NCI-H345 (cell line): ENCODE results near the gene C1orf174.

Source experiments
- DNase-seq: peaks from one replicate; lab custom pipeline; 2025; lab: John Stamatoyannopoulos, UW

The C1orf174 gene

DNA sequence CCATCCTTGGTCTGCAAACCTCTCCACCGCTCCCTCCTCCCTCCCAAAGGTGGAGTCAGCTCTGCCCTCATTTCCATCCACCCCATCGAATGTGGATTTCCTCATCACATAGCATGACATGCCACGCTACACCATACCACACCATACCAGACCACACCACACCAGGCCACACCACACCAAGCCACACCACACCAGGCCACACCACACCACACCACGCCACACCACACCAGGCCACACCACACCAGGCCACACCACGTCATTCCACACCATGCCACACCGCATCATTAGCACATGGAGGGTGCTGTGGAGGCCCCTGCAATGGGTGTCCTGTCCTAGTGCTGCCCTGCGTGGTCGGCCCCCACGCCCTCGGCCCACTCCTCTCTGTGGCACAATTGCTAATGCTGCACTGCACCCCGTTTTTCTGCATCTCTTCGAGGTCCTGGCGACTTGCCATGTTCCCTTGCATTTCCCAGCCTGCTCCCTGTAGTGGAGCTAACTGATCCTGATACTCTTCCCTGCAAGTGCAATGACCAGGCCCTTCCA lies 31.5 kb downstream of the C1orf174 start:
- no peak for DNase-seq

DNA sequence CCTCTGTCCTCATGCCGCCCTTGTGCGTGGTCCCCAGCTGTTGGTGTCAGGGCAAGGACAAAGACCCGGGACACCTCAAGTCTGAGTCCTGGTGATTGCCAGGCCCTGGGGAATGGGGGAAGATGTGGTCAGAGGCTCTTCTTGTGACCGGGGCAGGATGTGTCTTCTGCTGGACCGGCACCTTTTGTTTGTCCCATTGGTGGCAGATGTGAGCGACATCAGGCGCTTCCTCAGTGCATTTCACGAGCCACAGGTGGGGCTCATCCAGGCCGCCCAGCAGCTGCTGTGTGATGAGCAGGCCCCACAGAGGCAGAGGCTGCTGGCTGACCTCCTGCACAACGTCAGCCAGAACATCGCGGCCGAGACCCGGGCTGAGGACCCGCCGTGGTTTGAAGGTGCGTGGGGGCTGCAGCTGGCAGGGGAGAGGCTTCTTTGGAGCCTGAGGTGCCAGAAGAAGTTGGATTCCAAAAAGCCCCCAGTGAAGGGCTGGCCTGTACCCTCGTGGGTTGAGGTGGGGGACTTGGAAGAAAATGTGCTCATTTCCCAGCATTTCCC lies 34.4 kb downstream of the C1orf174 start:
- no peak for DNase-seq

DNA sequence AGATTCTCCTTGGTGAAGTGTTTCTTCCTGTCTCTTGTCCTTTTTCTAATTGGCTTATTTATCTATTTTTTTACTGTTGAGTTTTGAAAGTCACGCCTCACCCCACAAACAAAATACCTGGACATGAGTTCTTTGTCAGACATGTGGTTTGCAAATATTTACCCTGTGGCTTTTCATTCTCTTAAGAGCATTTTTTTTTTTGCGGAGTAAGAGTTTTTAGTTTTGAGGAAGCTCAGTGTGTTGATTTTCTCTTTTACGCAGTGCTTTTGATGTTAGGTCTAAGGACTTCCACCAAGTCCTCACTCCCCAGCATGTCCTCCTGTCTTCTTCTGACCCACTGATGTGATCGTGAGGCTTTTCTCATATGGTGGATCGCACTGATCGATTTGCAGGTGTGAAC lies 35.2 kb downstream of the C1orf174 start:
- peak; percentile 63 for DNase-seq

DNA sequence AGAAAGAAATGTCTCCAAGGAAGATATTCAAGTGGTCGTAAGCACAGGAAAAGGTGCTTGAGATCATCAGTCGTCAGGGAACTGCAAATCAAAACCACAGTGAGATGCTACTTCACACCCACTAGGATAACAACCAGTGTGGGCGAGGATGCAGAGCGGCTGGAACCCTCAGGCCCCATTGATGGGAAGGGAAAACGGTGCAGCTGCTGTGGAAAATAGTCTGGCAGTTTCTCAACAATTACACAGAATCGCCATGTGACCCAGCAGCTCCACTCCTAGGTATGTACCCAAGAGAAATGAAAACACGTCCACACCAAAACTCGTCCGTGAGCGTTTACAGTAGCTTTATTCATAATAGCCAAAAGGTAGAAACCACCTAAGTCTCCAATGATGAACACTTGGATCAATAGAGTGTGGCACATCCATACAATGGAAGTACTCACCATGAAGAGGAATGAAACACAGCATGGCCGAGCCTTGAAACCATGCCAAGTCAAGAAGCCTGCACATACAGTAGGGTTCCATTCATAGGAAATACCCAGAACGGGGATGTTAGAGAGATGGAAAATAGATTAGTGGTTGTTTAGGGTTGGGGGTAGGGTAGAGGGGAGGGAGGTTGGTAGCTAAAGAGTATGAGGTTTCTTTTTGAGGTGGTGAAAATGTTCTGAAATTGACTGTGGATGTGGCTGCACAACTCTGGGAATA lies 36.7 kb downstream of the C1orf174 start:
- peak; percentile 91 for DNase-seq

DNA sequence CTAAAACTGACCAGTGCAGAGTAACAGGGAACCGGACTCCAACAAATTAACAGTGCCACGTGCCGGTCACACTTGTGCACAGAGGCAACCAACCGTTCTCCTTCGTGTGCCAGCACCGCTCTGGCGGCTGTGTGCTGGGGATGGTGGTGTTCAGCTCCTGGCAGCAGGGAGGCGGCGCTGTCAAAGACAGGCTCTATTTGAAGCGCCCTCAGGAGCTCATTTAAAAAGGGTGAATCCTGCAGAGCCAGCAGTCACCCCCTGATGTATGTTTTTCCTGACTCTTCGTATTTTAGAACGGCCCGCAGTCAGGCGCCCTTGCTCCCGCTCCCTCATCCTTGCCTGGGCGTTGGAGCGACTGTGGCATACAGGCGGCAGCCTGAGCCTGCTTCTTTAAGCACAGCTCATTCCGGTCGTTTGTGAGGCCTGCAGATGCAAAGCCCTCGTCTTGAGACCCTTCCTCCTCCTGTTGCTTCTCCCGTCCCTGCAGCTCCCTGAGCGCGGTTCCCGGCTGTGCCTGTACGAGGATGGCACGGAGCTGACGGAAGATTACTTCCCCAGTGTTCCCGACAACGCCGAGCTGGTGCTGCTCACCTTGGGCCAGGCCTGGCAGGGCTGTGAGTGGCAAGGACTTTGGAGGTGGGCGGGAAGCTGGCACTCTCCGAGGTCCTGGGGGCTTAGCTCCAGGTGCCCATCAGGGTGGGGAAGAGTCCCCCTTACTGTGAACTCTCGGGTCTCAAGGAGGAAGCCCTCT lies 41.7 kb downstream of the C1orf174 start:
- DNase-seq = peak; percentile 37

DNA sequence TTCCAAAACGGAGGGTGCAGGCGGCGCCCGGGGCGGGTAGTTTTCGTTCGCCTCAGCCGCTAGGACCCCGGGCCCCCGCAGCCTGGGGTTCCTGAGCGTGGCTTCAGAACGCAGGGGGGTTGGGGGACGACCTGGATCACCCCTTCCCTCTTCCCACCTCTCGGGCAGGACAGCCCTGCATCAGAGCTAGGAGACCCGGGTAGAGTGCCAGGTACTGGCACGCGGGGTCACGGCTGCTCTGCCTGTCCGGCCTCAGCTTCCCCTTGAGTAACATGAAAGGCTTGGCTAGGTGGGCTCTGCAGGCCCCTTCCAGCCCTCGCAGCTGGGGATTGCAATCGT lies 42.3 kb downstream of the C1orf174 start:
- DNase-seq = no peak

DNA sequence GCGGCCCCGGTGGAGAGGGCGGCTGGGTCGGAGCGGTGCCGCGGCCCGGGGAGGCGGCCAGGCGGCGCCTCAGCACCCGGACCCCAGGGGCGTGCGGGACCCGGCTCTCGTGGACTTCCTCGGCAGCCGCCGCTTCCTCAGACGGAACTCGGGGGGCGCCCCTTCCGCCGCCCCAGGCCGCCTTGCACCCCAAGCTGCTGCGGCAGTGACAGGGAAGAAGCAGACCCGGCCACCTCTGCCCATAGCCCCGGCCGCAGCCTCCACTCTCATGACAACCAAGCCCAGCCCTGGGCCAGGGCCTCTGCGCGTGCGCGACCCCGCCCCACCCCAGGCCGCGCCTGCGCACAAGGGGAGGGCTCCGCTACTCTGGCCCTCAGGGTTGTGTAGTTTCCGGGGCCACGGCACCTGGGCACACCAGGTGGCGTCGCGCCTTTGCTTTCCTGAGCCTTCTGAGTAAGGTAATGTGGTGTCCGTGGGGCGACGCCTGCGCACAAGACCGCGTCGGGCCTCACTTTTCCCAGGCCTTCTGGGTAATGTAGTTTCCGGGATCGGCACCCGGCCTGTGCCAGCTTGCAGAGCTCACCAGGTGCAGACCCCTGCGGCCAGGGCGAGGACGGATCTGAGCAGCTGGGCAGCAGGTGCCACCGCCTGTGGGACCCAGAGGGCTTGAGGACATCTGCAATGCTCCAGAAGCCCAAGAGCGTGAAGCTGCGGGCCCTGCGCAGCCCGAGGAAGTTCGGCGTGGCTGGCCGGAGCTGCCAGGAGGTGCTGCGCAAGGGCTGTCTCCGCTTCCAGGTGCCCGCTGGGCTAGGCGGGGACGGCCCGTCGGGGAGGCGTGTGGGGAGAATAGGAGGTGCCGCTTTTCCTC lies 42.9 kb downstream of the C1orf174 start, which contains the start of the genes CEP104 and DFFB:
CEP104 (minus strand) TSS at position 289 of the 868 bp plus-strand sequence. CDS start 4,804 bp downstream, outside the sequence.
DFFB (plus strand) TSS at position 554 of the 868 bp plus-strand sequence; CDS start at position 682, 128 bp downstream.
- peak; percentile 99 for DNase-seq

DNA sequence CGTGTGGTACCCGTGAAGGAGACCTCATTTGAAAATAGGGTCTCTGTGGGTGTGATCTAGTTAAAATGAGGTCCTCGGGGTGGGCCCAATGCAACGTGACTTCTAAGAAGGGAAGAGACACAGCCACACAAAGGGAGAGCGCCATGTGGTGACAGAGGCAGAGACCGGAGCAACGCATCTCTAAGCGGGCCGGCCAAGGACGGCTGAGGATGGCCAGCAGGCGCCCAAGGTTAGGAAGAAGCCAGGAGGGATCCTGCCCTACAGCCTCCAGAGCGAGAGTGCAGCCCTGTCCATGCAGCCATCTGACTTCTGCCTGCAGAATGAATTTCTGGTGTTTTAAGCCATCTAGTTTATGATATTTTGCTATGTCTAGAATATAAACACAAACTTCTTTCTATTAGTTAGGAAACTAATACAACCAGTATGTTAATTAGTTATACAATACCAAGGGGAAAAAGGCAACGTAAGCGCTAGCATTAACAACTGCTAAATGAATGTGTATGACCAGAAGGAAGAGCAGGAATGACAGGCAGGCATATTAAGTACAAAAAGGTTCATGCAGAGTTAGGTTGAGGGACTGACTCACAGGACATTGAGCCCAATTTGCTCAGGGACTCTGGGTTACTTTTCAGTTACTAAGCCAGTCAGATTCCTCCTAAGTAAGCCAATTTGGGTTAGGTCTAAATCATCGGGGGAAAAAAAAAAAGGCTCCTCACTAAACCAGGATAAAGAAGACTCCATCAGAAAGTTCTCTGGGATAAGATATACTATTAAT lies 47.2 kb downstream of the C1orf174 start:
- DNase-seq = no peak

DNA sequence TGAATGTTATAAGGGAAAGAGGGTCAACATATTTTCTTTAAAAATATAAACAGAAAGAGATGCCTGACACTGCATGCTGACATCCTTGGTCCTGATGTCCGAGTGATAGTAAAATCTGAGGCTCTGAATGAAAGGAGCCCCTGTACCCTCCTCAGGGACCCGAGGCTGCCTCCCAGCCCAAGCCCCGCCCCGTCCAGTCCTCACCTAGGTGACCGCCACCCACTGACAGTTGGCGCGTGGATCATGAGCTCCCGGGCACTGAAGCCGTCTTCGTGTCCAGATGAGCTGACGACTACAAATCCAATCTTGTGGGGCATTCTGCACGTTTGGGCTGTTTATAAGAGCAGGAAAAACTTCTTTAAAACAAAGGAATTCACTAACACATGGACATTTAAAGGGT lies 48.0 kb downstream of the C1orf174 start:
- DNase-seq = no peak

DNA sequence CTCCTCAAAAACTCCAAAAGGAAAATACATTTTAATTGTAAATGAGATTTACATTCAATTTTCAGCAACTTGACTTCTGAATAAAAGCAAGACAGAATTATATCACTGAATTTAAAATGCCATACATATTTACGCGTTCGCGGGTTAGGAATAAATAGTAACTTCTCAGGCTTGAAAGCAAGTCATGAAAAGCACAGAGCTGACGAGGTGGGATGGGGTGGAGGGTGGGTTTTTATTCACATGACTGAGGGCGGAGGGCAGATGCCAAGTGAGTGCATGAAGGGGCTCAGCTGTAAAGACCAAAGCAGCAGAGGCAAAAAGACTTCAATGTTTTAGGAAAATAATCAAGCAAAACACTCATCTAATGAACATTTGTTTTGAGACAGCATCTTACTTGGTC lies 48.8 kb downstream of the C1orf174 start:
- no peak for DNase-seq

DNA sequence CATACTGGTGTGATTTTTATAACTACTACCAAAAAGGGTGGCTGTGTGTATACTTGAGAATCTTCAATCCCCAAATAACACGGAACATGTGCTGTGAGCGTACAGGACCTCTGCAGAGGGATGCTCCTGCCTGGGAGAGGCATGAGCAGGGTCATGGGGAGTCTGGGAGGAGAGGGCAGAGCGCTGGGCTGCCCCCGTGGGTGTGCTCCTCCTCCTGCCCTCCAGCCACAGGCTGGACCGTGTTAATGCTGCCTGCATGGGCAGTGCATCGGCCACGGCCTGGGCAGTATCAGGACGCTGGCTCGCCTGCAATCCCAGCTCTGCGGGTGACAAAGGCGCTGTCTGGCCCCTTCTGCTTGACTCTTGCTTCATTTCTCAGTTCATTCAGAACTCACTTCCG lies 49.2 kb downstream of the C1orf174 start:
- no peak for DNase-seq

DNA sequence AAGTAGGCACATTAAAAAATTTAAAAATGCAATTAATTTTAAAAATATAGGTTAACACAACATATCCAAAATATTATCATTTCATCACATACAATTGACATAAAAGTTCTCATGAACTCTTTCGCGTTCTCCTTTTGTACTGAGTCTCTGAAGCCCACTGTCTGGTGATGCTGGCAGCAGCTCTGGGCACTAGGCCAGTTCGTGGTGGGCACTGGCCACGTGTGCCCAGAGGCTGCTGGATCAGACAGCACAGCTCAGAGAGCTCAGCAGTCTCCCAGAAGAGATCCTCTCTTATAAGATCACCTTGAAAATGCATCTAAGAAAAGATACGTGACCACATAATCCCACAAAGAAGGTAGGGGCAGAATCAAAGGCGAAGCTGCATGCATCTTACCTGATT lies 53.0 kb downstream of the C1orf174 start:
- DNase-seq = no peak

DNA sequence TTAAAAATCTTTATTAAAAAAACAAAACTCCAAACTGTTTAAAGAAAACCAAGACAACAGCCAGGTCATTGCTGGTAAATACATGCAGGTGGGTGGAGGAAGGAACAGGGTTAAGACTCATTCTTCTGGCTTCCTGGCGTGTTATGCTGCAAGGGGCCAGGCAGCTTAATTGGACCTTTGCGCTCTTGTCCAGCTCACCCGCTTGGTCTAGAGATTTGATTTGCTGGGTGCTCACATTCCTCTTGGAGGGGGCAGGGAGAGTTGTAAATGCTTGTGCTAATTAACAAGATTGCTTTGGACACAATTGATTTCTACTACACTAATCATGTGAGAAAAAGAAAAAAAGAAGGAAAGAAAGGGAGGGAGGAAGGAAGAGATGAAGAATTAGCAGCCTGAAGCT lies 53.5 kb downstream of the C1orf174 start:
- no peak for DNase-seq

DNA sequence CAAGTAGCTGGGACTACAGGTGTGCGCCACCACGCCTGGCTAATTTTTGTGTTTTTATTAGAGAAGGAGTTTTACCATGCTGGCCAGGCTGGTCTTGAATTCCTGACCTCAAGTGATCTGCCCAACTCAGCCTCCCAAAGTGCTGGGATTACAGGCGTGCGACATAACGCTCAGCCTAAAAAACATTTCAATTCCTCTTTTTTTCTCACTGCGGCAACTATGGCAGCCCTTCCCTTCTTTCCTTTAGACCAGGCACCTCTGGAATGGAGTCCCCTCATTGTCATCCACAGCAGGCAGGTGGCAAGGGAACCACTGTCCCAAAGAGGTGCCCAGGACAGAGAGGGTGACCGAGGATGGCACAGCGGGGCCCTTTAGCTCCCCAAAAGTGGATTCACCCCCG lies 57.2 kb downstream of the C1orf174 start:
- DNase-seq = no peak

DNA sequence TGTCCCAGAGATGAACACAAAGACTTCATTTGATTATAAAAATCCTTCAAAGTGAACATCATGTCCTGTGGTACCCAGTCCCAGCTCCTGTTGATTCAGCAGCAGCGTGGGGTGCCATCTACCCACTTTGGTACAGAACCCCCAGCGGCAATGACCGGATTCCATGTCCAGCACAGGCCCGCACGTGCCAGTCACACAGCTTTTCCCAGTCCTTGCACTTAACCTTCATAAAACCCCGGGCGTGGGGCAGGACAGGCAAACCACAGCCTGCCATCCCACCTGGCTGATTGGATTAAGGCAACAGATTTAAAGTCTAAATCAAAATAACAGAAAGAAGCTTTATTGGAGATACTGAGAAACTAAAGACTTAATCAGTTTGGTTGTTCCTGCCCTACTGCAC lies 58.6 kb downstream of the C1orf174 start:
- no peak for DNase-seq
